ENCODE data around the gene ABCA7.

The ABCA7 gene

DNA sequence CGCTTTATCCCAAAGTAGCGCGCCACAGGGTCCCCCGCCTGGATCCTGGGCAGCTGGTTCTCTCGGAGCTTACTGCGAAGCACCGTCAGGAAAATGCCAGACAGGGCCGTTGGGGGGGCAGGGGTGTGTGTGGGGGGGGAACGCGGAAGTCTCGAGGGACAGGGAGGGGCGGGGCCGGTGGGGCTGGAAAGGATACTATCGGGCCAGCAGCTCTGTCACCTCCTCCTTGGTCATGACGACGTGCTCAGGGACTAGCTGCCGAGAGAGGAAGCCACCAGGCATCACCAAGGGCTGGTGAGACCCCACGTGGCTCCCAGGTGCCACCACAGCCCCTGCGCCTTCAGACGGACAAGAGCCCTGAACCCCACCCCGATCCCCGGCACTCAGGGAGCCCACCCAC, 50.0 kb downstream of the ABCA7 start:
- ChIA-PET POLR2A (interaction anchor here (1.0 kb wide), 1 partner anchor 49 kb away, joined by 3 read pairs; no protein-coding TSS in a partner anchor), CTCF (no interaction called here)
- no peak for DNase-seq (ENCODE audit: extremely low spot score)
- TF ChIP-seq FOXK2 (IDR thresholded peaks at IDR 0.05): no peak
- no peak for TF ChIP-seq NFRKB (IDR thresholded peaks at IDR 0.05)
- no peak for TF ChIP-seq ZNF384 (IDR thresholded peaks at IDR 0.05)
- no peak for TF ChIP-seq SP1 (IDR thresholded peaks at IDR 0.05)
- TF ChIP-seq FOXM1 (IDR thresholded peaks at IDR 0.05; ENCODE audit: borderline replicate concordance): no peak
- no peak for TF ChIP-seq SUZ12 (IDR thresholded peaks at IDR 0.05)
- no peak for TF ChIP-seq CTBP1 (IDR thresholded peaks at IDR 0.05; ENCODE audit: borderline replicate concordance)
- no peak for TF ChIP-seq ARNT (IDR thresholded peaks at IDR 0.05)
- TF ChIP-seq BHLHE40 (IDR thresholded peaks at IDR 0.05; ENCODE audit: borderline replicate concordance): no peak
- no peak for TF ChIP-seq HDGF (IDR thresholded peaks at IDR 0.05; ENCODE audit: borderline replicate concordance)
- no peak for TF ChIP-seq PKNOX1 (IDR thresholded peaks at IDR 0.05)

- TF ChIP-seq NFRKB (IDR thresholded peaks at IDR 0.05): no peak
- TF ChIP-seq PKNOX1 (IDR thresholded peaks at IDR 0.05): no peak
- TF ChIP-seq SUZ12 (IDR thresholded peaks at IDR 0.05): no peak
- no peak for TF ChIP-seq BHLHE40 (IDR thresholded peaks at IDR 0.05; ENCODE audit: borderline replicate concordance)
- TF ChIP-seq ARNT (IDR thresholded peaks at IDR 0.05): no peak
- no peak for TF ChIP-seq SP1 (IDR thresholded peaks at IDR 0.05)
- no peak for TF ChIP-seq CTBP1 (IDR thresholded peaks at IDR 0.05; ENCODE audit: borderline replicate concordance)
- TF ChIP-seq TARDBP (IDR thresholded peaks at IDR 0.05): no peak
- TF ChIP-seq FOXA1 (IDR thresholded peaks at IDR 0.05): no peak
- no peak for TF ChIP-seq HDGF (IDR thresholded peaks at IDR 0.05; ENCODE audit: borderline replicate concordance)
- no peak for TF ChIP-seq LEF1 (IDR thresholded peaks at IDR 0.05; ENCODE audit: borderline replicate concordance)
- TF ChIP-seq L3MBTL2 (conservative IDR thresholded peaks at IDR 0.05): no peak
- no peak for TF ChIP-seq FOXM1 (IDR thresholded peaks at IDR 0.05; ENCODE audit: borderline replicate concordance)
- no peak for TF ChIP-seq ZNF384 (IDR thresholded peaks at IDR 0.05)
- POLR2A ChIA-PET: no interaction called here
- CTCF ChIA-PET: no interaction called here
- DNase-seq (ENCODE audit: extremely low spot score): no peak
Measured at GRCh38 chr19:1090731-1091543, 51.0 kb downstream of the ABCA7 start.

- TF ChIP-seq BHLHE40 (IDR thresholded peaks at IDR 0.05; ENCODE audit: borderline replicate concordance) (no peak), L3MBTL2 (conservative IDR thresholded peaks at IDR 0.05) (no peak), FOXK2 (IDR thresholded peaks at IDR 0.05) (no peak), SUZ12 (IDR thresholded peaks at IDR 0.05) (no peak), CTBP1 (IDR thresholded peaks at IDR 0.05; ENCODE audit: borderline replicate concordance) (no peak), FOXA1 (IDR thresholded peaks at IDR 0.05) (no peak), LEF1 (IDR thresholded peaks at IDR 0.05; ENCODE audit: borderline replicate concordance) (no peak), HDGF (IDR thresholded peaks at IDR 0.05; ENCODE audit: borderline replicate concordance) (no peak), FOXM1 (IDR thresholded peaks at IDR 0.05; ENCODE audit: borderline replicate concordance) (no peak), NFRKB (IDR thresholded peaks at IDR 0.05) (no peak)
- DNase-seq (ENCODE audit: extremely low spot score): no peak
- ChIA-PET POLR2A (no interaction called here), CTCF (no interaction called here)
Measured at GRCh38 chr19:1091544-1092175, 51.8 kb downstream of the ABCA7 start.

DNA sequence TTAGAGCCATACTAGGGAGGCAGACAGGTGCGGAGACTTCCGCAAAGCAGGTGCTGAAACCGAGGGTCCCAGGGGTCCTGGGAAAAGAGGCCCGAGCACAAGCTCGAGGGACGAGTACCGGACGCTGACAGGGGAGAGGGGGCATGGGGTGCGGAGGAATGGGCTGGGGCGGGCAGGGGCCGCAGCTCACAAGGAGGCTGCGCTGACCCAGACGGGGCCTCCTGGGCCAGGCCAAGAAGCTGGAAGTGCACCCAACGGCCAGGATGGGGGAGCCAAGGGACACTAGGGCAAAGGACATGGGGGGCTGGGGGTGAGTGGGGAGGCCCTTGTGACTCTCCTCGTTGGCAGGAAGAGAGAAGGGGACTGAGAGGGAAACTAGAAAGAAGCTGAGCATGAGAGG, 53.4 kb downstream of the ABCA7 start:
- POLR2A ChIA-PET: interaction anchor here (1.6 to 1.7 kb wide), 2 partner anchors 8 to 175 kb away, joined by 6 to 11 read pairs; no protein-coding TSS in a partner anchor
- TF ChIP-seq BHLHE40 (IDR thresholded peaks at IDR 0.05; ENCODE audit: borderline replicate concordance) (no peak), PKNOX1 (IDR thresholded peaks at IDR 0.05) (no peak), ZNF384 (IDR thresholded peaks at IDR 0.05) (no peak), FOXA1 (IDR thresholded peaks at IDR 0.05) (no peak), LEF1 (IDR thresholded peaks at IDR 0.05; ENCODE audit: borderline replicate concordance) (no peak), TARDBP (IDR thresholded peaks at IDR 0.05) (no peak), NFRKB (IDR thresholded peaks at IDR 0.05) (no peak)
- no peak for DNase-seq (ENCODE audit: extremely low spot score)
- CTCF ChIA-PET: no interaction called here

DNA sequence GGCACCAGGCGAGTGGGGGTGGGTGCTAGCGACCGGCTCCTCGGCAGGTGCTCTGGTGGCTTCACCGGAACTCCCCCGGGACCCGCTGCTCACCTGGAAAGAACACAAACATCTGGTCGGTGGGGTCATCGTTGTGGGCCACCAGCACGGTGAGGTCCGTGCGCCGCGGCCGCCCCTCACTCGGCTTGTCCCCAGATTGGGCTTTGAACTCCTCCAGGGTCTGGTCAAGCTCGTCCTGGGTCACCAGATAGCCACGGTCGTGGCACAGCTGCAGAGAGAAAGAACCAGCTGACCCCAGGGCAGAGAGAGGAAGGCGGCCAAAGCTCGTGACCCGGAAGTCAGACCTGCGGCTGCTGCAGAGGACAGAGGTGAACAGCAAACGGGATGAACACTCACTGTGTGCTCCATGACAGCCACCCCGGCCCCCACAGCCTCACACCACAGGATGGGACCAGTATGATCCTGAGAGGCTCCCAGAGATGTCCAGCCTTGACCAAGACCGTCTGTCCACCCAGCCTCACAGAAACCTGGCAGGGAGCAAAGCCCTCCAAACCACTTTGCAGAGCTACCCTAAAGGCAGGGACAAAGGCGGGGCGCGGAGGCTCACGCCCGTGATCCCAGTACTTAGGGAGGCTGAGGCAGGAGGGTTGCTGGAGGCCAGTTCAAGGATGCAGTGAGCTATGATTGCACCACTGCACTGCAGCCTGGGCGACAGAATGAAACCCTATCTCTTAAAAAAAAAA, 54.1 kb downstream of the ABCA7 start:
- no peak for DNase-seq (ENCODE audit: extremely low spot score)
- no peak for TF ChIP-seq ELF4 (IDR thresholded peaks at IDR 0.05)
- TF ChIP-seq FOXK2 (IDR thresholded peaks at IDR 0.05): no peak
- ChIA-PET POLR2A (interaction anchor here (1.1 to 1.7 kb wide), 3 partner anchors 9 to 175 kb away, joined by 4 to 11 read pairs (median 6); partner anchors contain the start of gene RNU6-2), CTCF (interaction anchor here (0.6 kb wide), 1 partner anchor 101 kb away, joined by 3 read pairs; no protein-coding TSS in a partner anchor)

Data from HEK293T (cell line).